Fibroblast of skin of right biceps (primary cell): ENCODE measurements around the gene RAB6A.
A peak's percentile ranks its signal among the peaks of the same experiment; 100 is the strongest.
"Not testable (repeated sequence)": the region's sequence is repeated elsewhere in the genome, so short reads cannot be mapped to it uniquely, and the experiment has no call there.

Experiments
- DNase-seq: peaks from one replicate; pipeline ENCODE4 v3.0.0-alpha.2; 2013

Gene RAB6A

DNA sequence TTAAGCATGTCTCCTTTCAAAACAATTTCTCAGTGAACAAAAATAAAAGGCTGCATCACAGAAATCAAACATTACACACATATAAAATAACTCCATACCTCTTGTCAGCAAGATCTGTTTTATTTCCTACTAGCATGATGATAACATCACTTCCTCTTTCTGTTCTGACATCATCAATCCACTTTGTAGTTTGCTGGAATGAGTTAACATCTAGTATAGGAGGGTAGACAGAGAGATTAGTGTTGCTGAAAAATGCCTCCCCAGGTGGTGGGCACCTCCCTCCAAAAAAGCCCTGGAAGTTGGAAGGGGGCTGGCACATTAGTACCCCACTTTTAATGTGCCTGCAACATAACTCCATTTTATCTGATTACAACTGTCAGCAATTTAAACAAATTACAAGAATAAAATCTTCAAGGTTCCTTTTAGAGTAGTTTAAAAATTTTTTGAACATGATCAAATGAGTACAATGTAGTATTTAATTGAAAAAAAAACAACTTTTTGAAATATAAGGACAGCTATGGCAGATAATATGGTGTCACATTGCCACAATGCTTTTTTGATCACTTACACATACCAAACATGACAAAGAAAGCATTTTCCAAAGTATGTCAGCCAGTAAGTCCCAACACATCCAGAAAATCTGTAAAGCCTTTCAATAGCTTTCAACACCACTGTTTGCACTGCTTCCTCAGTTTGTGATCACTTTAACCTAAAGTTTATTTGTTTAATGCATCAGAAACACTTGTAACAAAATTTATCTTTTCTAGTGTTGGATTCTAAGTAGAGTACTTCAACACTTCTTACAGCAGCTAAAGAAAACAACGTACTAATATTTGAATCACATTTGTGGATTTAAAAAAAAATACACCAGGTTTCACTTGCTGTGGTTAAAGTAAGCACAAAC, 44.5 kb downstream of the RAB6A start:
- DNase-seq, result peak; percentile 7

DNA sequence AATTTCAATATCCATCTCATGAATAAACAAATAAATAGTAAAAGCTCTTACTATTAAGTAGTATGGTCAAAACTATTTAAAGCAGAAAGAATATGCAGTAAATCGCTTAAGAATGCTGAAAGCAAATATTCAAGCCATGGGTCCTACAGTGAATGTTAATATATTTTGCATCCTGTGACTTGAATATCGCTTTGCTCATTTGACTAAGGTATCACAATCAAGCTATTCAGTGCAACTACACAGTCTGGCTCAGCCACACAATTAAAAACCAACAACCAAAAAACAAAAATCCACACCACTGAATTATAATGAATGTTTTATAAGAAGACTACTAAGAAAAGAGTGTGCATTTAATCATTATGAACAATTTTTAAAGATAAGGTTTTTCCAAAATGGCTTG, 45.3 kb downstream of the RAB6A start:
- no peak for DNase-seq

DNA sequence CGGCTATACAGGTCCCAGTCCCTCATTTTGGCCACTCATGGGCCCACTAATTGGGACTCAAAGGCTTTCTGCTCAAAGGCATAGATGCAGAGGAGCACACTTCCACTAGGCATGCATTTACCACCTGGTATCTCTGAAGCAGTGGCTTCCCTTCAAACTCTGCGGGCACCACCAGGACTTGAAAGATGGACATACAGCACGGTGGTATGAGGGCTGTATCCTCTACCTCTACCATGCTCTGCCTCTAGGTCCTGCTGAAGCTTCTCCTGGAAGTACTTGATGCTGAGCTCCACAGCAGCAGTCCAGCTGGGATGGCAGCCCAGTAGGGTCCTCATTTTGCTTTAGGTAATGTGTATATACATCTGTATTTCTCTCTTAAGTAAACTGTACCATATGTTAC, 49.9 kb downstream of the RAB6A start:
- DNase-seq, result no peak

DNA sequence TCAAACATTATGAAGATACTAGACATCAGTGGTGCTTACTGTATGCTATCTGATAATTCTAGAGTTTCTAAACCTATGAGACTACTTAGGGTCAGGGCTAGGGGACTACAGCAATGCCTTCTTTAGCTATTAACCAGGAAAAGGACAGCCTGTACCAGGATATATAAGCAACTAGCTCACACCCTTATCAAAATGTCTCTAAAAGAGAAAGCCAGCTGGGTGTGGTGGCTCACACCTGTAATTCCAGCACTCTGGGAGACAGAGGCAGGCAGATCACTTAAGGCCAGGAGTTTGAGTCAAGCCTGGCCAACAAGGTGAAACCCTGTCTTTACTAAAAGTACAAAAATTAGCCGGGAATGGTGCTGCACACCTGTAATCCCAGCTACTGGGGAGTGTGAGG, 55.8 kb downstream of the RAB6A start:
- DNase-seq, result no peak

DNA sequence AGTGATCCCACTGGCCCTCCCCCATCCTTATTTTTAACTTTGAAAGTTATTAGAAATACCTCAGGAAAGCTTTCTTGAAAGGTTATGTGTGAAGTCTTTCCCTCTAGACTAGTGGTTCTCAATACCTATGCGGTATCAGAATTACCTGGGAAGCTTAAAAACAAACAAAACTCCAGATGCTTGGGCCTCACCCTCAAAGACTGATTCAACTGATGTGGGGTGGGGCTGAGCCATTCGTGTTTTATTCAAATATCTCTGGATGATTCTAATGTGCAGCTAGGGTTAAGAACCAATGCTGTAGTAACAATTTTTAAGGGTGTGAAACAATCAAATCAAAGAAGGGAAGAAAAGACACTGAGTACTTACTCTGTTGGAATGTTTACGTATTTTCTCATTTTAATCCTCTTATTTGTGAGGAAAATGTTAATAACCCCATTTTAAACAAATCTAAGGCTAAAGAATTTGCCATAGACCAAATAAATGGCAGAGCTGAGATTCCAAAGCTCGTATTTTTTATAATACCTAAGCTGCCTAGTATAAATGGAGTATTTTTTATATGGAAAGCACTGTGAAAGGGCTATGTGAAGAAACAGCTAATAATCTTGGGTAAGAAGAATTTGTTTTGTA, 66.9 kb downstream of the RAB6A start:
- no peak for DNase-seq

DNA sequence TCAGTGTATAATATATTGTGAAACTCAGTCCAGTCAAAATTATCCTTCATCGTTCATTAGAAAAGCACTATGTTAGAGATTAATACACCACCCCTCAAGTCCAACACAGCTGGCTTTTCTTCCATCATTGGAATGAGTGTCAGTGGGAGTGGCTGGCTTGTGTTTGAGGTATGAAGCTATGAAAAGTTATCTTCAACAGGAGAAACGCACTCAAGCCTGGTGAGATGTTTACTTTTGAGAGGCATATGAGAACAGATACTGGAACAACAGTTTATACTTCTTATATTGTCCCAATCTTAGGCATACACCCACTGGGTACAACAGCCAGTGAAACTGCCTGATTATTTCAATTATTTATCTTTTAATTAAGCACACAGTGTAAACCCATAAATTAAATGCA, 80.2 kb downstream of the RAB6A start:
- no peak for DNase-seq

DNA sequence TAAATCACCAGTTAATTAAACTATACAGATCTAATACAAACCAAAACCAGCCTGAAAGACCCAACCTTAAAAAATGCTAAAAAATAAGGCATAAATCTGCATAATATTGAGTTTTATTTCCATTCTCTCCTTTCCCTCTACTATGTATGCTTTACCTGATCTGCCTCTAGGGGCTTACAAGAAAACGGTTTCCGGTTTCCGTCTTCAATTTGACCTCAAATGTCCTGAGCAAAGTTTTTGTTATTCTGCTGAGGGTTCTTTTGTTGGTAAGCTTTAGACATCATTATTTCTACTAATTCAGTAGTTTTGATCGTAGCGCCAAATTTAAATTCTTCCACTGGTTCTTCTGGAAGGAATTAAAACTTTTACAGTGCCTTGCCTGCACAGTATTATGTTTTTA, 84.3 kb downstream of the RAB6A start:
- DNase-seq, result not testable (repeated sequence)

DNA sequence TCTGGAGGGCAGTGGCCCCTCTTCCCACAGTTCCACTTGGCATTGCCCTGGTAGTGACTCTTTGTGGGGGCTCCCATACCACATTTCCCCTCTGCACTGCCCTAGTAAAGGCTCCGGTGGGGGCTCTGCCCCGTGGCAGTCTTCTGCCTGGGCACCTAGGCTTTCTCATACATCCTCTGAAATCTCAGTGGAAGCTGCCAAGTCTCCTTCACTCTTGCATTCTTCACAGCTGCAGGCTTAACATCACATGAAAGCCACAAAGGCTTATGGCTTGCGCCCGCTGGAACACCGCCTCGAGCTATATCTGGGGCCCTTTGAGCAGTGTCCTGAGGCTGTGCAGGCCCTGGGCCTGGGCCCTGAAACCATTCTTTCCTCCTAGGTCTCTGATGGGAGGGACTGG, 89.2 kb downstream of the RAB6A start:
- no peak for DNase-seq

DNA sequence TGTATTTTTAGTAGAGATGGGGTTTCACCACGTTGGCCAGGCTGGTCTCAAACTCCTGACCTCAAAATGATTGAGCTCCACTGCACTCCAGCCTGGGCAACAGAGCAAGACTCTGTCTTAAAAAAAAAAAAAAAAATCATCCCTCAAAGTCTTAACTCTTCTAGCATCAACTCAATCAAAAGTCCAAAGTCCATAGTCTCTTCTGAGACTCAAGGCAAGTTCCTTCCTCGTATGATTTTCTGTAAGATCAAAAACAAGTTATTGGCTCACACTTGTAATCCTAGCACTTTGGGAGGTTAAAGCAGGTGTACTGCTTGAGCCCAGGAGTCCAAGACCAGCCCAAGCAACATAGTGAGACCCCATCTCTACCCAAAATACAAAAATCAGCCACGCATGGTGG, 90.1 kb downstream of the RAB6A start:
- DNase-seq, result no peak

DNA sequence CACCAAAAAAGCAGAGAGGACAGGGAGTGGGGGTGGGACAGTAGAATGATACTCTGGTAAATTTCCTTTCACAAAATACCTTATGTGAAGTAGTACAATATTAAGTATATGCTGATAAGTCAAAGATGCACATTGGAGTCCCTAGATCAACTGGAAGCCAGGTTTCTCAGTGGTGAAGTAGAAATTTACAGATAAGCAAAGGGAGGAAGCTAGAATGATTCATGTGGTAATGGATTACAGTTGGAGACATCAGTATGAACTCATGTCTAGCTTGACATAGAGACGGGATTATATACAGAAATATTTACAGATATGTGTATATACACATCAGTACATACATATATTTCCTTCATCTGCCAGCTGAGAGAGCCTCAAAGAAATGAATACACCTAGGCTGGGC, 93.0 kb downstream of the RAB6A start:
- no peak for DNase-seq

DNA sequence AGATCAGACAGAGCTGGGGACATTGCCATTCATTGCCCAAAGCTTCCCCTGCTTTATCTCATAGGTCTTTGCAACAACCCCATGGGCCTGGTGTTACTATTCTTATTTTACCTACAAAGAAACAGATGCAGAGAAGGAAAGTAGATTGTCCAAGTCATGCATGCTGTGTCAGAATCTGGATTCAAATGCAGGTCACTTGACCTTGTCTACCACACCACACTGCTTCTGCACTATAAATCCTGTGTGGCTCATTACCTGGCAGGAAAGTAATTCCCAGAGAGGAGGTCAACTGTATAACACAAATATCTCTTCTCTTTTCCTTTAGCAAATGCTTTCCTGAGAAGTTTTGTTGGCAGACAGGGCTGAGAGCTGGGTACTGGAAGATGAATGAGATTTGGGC, 96.0 kb downstream of the RAB6A start:
- DNase-seq, result no peak

DNA sequence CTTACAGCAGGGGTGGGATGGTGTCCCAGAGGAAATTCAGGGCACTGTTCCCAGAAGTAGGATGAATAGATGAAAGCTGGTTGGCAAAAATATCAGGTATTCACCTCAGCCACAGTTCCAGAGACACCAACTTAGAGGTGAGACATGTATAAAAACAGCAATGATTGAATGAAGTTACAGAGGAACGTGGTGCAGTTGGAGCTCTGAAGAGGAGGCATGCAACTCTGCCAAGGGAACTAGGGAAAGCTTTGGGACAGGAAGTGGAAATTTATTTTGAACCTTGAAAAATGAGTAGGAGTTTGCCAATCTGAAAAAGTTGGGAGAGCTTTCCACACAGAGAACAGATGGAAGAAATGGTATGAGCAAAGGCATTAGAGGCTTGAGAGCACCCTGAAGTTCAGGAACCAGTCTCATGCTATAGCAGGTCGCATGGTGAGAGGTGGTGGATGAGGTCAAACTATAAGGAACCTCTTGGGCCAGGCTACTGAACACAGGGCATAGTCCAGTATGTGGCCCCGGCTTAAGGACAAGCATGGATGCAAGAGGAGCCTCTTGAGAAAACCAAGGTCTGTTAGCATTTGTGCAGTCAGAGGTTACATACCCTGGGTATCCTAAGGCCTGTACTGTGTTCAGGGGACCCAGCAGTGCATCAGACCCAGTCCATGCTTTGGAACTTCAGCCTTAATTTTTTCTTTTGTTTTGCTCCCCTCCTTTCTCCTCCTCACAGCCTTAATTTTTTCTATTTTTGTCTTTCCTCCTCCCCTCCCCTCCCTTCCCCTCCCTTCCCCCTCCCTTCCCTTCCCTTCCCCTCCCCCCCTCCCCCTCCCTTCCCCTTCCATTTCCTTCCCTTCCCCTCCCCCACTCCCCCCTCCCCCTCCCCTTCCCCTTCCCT, 97.0 kb downstream of the RAB6A start:
- no peak for DNase-seq

DNA sequence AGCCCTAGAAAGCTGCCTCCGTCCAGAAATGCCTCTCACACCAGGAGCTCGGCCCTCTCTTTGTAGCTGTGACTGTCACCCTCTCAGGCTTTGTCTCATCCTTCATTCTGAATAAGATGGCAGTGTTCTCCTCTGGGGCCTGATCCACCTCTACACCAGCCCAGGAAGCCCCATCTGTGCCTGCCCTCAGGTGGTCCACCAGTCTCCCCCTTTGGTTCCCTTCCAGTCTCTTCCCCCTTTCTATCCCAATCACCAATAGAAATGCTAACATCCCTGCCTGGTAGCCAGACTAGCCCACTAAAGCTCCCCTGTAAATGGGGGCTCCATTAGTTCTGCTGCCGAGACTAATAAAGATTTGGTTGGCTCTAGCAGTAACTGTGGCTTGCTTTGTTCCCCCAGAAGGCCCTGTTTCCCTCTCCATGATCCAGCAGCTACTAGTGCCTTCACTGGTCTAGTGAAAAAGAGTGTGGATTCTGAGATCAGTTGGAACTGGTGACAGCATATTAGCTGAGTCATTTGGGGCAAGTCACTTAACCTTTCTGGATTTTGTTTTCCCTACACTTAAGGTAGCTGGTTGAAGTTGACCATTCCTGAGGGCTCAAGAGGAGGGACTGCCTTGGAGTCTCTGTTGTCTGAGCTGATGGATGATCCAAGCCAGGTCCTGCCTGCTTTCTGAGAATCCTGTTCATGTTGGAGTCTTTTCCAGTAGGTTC, 98.3 kb downstream of the RAB6A start:
- no peak for DNase-seq

DNA sequence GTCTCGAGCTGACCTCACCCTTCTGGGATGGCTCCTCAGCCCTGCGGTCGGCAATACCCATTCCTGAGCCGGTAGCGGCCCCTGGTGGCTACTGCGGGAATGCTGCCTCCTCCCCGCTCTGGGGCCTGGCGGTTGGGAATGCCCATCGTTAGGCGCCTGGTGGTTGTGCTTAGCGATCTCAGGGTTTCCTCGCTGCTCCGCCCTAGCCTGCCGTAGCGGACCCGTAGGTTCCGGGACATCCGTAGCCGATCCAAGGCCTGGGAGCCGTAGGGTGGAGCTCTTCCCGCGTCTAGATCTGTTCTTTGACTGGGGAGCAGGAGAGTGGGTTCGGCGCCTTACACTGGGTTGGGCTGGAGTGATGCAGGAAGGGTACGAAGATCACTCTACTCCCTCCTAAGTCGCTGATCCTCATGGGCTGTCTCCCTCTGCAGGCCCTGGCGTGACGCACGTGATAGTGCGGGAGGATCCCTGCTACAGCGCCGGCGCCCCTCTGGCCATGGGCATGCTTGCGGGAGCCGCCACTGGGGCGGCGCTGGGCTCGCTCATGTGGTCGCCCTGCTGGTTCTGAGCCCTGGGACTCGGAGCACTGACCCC, 99.7 kb downstream of the RAB6A start:
- peak; percentile 82 for DNase-seq

DNA sequence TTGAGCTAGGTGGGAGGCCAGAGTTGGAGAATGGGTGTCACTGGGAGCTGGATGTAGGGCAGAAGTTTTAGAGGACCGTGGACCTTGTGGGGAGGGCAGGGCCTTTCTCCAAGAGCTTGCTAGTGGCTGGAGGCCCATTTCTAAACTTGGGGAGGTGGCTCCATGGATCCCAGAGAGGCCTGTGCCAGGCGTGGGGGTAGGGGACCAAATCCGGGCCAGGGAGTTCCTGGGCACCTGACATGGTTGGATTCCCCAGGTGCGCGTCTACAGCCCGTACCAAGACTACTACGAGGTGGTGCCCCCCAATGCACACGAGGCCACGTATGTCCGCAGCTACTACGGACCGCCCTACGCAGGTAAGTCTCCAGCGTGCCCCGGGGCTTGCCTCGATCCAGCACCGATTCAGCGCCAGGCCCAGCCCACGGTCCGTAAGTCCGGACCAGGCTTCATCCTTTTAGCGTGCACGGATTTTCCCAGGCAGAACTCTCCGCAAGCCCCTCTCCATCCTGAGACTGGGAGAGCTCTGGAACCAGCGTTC, 100.3 kb downstream of the RAB6A start:
- no peak for DNase-seq

DNA sequence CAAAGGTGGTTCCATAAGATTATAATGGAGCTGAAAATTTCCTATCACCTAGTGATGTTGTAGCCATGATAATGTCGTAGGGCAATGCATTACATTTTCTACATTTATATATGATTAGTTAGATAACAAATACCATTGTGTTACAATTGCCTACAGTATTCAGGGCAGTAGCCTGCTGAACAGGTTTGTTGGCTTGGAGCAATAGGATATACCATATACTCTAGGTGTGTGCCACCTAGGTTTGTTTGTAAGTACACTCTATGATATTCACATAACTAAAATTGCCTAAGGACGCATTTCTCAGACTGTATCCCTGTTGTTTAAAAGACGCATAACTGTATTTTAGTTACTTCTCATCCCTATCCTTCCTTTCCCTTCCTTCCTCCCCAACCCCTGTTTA, 100.9 kb downstream of the RAB6A start:
- no peak for DNase-seq

DNA sequence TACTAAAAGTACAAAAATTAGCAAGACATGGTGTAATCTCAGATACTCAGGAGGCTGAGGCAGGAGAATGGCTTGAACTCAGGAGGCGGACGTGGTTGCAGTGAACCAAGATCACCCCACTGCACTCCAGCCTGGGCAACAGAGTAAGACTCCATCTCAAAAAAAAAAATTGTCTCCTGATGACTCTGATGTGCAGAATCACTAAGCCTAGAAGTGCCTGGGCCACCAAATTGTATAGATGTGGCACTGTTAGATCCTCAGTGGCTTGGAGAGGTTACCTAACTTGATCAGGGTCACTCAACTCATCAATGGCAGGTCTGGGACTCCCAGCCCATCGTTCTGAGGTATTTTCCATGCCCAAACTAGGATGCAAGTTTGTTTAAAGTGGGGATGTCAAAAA, 103.9 kb downstream of the RAB6A start:
- DNase-seq, result no peak

DNA sequence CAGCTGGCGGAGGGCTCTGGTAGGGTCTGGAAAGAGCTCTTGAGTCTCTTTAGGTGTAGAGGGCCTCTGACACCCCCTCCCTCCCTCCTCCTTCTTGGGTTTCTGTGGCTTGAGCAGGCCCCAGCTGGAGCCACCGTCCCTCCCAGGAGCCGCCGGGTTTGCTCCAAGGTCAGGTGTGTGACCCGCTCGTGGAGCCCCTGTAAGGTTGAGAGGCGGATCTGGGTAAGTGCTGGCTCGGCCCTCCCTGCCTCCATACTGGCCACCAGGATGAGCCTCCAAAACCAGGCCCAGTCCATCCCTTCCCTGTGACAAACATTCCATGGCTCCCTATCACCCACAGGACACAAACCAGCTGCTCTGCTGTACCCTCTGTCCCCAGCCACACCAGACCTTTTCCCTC, 105.2 kb downstream of the RAB6A start:
- no peak for DNase-seq

DNA sequence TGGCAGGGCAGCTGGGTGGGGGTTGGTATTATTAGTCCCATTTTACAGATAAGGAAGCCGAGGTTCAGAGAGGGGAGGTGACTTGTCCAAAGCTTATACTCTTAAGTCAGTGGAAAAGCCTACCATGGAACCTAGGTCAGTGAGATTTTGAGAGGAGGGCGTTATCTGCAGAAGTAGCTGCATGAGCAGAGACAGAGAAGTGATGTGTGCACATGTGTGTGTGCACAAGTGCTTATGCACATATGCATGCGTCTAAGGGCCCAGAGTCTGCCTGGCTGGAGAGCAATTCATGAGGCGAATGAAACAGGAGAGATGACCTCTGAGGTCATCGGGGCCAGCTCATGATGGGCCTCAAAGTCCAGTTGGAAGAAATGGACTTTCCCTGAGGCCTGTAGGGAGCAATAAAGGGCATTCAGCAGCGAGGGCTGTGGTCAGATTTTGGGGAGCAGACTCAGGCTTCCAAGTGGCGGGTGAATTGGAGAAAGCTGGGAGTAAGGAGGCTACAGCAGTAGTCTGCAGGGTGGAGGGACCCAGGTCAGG, 106.3 kb downstream of the RAB6A start:
- no peak for DNase-seq

DNA sequence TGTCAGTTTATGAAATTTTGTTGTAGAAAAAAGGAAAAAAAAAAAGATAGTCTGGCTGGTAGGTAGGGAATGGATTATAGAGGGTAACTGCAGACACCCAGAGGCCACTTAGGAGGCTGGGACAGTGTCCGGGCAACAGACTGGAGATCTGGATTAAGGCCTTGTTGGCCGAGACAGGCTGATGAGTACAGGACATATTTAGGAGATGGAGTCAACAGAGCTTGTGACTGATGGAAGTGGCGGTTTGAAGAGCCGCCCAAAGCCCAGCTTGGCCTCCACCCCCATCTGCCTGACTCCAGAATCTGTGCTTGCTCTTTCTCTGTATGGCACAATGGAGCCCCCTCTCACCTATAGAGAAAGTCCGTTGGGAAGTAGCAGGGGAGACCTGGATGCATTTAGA, 106.9 kb downstream of the RAB6A start:
- no peak for DNase-seq

DNA sequence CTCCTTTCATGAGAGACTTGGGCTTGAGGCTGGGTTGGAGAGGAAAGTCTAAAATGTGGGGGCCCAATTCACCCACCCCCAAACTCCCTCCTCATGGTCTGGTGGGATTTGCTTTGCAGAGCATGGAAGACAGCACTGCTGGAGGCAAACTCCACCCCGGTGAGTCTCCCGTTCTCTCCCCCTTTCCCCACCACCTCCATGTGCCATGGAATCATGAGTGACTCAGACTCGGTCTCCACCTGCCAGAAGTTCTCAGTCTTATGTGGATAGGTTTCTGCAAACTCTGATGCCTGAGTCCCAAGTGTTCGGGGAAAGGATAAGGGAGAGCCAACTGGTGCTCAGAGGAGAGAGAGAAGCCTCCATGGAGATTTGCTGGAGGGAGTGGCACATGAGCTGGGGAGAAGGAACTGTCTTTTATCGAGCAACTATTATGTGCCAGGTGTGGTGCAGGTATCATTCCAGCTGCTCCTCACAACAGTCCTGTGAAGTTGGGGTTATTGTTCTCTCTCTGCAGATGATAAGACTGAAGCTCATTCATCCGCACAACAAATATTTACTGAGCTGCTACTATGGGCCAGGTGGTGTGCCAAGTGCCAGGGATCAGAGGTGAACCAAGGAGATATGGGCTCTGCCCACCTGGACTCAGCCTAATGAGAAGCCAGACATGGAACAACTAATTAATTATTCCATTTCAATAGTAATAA, 107.9 kb downstream of the RAB6A start:
- DNase-seq, result no peak
